CD8-positive, alpha-beta memory T cell (primary cell): Measurements from ENCODE around the gene TOE1. TPM values are rescaled to one million over a fixed set of nuclear protein-coding genes. Genes with fewer than 3 reads are reported as not detected.

Experiments used
- CTCF ChIA-PET: fragments of 350-600 bp; sonication (Branson Sonifier 250); formaldehyde crosslinking; loops from one replicate; lab custom pipeline; 2021; ENCODE audit warnings: antibody characterized with exemption; lab: Charles Lee
- POLR2A ChIA-PET: fragments of 350-600 bp; sonication (Branson Sonifier 250); formaldehyde crosslinking; loops from one replicate; lab custom pipeline; 2021; ENCODE audit warnings: antibody characterized with exemption; lab: Charles Lee
- DNase-seq, 5 donors: peaks; one replicate each; pipeline versions ENCODE4 v3.0.0 to v3.0.0-alpha.2; 2020 to 2022; ENCODE audit warnings: mixed read lengths in 1 of 5
- H3K27ac ChIP-seq: one replicate; pipeline ENCODE4 v1.7.0; 2013; ENCODE audit warnings: low read depth, mild to moderate bottlenecking, low read length, moderate library complexity
- H3K27me3 ChIP-seq: 2 replicates; pipeline ENCODE4 v1.7.0; 2013; ENCODE audit warnings: low read length, mild to moderate bottlenecking; ENCODE audit not compliant: insufficient read depth, poor library complexity, severe bottlenecking
- H3K36me3 ChIP-seq: 2 replicates; pipeline ENCODE4 v1.7.0; 2013; ENCODE audit warnings: mild to moderate bottlenecking, low read length, moderate library complexity; ENCODE audit not compliant: insufficient read depth
- H3K4me1 ChIP-seq: 2 replicates; pipeline ENCODE4 v1.7.0; 2013; ENCODE audit warnings: mild to moderate bottlenecking, low read length, moderate library complexity; ENCODE audit not compliant: insufficient read depth
- H3K4me3 ChIP-seq: 2 replicates; pipeline ENCODE4 v1.7.0; 2013; ENCODE audit warnings: mild to moderate bottlenecking, low read length
- H3K9me3 ChIP-seq: 2 replicates; pipeline ENCODE4 v1.7.0; 2013; ENCODE audit warnings: mild to moderate bottlenecking, low read length
- H3K27ac Mint-ChIP-seq, 8 donors: one replicate each; pipeline ENCODE4 v1.8.0; 2020 to 2021; ENCODE audit warnings: mixed read lengths in 8 of 8, mild to moderate bottlenecking in 6 of 8, inconsistent platforms in 3 of 8, moderate library complexity in 3 of 8
- H3K27me3 Mint-ChIP-seq, 2 donors: one replicate each; pipeline ENCODE4 v1.8.0; 2020 to 2021; ENCODE audit warnings: mixed read lengths in 2 of 2, mild to moderate bottlenecking in 1 of 2, moderate library complexity in 1 of 2
- H3K36me3 Mint-ChIP-seq, 3 donors: one replicate each; pipeline ENCODE4 v1.8.0; 2020 to 2021; ENCODE audit warnings: mixed read lengths in 3 of 3, inconsistent platforms in 1 of 3, mild to moderate bottlenecking in 1 of 3
- H3K4me1 Mint-ChIP-seq, 3 donors: one replicate each; pipeline ENCODE4 v1.8.0; 2020 to 2021; ENCODE audit warnings: mixed read lengths in 3 of 3, inconsistent platforms in 1 of 3, mild to moderate bottlenecking in 1 of 3
- H3K4me3 Mint-ChIP-seq, 7 donors: one replicate each; pipeline ENCODE4 v1.8.0; 2020 to 2021; ENCODE audit warnings: mixed read lengths in 7 of 7, mild to moderate bottlenecking in 6 of 7, moderate library complexity in 4 of 7, inconsistent platforms in 2 of 7
- H3K9me3 Mint-ChIP-seq, 5 donors: one replicate each; pipeline ENCODE4 v1.8.0; 2020 to 2022; ENCODE audit warnings: mixed read lengths in 5 of 5, mild to moderate bottlenecking in 3 of 5, moderate library complexity in 2 of 5, inconsistent platforms in 1 of 5
- polyA plus RNA-seq: library from polyadenylated mRNA; unstranded; fragments of 300-500 nt; fragmentation: Illumina TruSeq; gene quantifications from one replicate; pipeline ENCODE4 v1.2.3, GENCODE V29; 2021
- total RNA-seq, 2 experiments: library from RNA; stranded (reverse); gene quantifications; one replicate each; pipeline ENCODE4 v1.2.3, GENCODE V29; 2021

Gene TOE1
- total and polyA plus RNA-seq, 3 experiments from 2014 or later = 12.5 to 48.9 (median 46.4) TPM

DNA sequence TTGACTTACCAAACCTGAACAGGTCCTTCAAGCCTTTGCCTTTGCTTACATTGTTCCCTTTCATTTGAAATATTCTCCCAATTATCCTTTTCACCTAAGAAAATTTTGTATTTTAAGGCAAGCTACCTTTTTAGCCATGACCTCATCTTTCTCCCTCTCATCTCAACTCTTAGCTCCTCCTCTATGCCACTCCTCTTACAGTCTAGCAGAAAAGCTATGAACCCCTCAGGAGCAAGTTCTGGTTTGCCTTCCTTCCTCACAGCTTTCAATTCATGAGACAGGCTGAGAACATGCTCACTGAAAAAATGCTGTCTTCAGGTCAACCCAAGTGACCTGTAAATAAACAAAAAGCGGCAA, 8.6 kb downstream of the TOE1 start:
- Mint-ChIP-seq H3K4me3 (no peak overlapping the region), H3K27ac (peak overlapping the region in 1 of 8 donors; percentile 45), H3K9me3 (no peaks in the 10 kb centered on the region), H3K27me3 (no peaks in the 10 kb centered on the region), H3K36me3 (peaks cover 0 to 35% (median 1%) of the 10 kb centered on the region in 3 donors), H3K4me1 (peaks cover 0 to 5% (median 0%) of the 10 kb centered on the region in 3 donors)
- no peak overlapping the region for H3K4me3 ChIP-seq
- H3K27me3 ChIP-seq = no peaks in the 10 kb centered on the region
- ChIA-PET CTCF (interaction anchor here (0.7 to 1.6 kb wide), 3 partner anchors 10 to 146 kb away, joined by 4 to 6 read pairs (median 6); no protein-coding TSS in a partner anchor), POLR2A (no interaction called here)
- H3K27ac ChIP-seq = no peak overlapping the region
- peaks cover 8% of the 10 kb centered on the region for H3K36me3 ChIP-seq
- DNase-seq = no peak
- no peaks in the 10 kb centered on the region for H3K4me1 ChIP-seq
- H3K9me3 ChIP-seq = no peaks in the 10 kb centered on the region

DNA sequence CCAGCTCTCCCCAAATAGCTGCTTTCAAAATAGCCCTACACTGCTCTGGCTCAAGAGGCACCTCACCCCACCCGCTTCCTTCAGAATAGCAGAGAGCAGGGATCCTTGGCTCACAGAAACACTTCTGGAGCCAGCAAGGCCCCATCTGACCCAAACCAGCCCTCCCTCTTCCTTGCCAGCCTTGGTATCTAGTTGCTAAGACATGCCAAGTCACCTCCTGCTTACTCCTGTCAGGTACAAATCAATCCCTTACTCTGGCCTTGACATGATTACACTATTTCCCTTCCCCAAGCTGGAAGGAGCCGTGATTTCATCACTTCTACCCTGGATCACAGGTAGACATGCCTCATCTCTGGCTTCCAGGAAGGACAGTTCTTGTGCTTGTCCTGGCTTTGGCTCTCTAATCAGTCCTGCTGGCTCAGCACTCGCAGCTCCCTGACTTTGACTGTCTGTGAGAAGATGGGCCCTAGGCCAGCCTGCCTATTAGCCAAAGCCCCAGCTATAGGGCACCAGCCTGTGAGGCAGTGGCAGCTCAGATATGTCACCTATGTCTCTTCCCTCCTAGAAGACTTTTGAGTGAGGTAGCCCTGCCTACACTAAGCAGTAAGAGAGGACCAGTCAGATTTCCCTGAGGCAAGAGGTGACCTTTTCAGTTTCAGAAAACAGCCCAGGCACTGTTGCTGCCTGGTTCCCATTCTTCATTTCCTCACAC, 9.2 kb downstream of the TOE1 start:
- Mint-ChIP-seq H3K4me3 (no peak overlapping the region), H3K27ac (peak overlapping the region in 4 of 8 donors; percentile 41 to 51 (median 44)), H3K27me3 (no peaks in the 10 kb centered on the region), H3K36me3 (peaks cover 0 to 29% (median 1%) of the 10 kb centered on the region in 3 donors), H3K4me1 (peaks cover 0 to 3% (median 0%) of the 10 kb centered on the region in 3 donors), H3K9me3 (no peaks in the 10 kb centered on the region)
- Histone ChIP-seq H3K27ac (no peak overlapping the region), H3K36me3 (peaks cover 2% of the 10 kb centered on the region), H3K4me3 (no peak overlapping the region), H3K9me3 (no peaks in the 10 kb centered on the region), H3K27me3 (no peaks in the 10 kb centered on the region), H3K4me1 (no peaks in the 10 kb centered on the region)
- DNase-seq = no peak
- ChIA-PET CTCF (interaction anchor here (1.3 kb wide), 1 partner anchor 145 kb away, joined by 4 read pairs; no protein-coding TSS in a partner anchor), POLR2A (no interaction called here)

DNA sequence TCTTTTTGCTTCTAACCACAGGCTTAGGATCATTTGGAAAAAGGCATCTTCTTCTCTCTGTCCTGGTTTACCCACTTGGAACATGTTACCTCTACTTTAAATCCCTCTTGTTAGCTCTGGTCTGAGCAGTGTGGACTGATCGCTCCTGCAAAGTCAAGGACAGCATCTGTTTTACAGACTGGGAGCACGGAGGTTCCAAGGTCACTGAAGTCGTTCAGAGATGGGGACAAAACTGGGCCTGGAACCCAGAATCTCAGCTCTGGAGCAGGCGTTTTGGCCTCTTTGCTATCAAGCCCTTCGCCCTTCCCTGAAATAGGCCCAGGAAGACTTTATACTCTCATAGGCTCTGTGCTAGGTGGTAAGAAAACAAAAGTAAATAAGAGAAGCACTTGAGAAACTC, 11.5 kb downstream of the TOE1 start:
- no peaks in the 10 kb centered on the region for H3K9me3 Mint-ChIP-seq
- ChIA-PET CTCF (no interaction called here), POLR2A (no interaction called here)
- H3K36me3 Mint-ChIP-seq = peaks cover 0 to 8% (median 1%) of the 10 kb centered on the region in 3 donors
- H3K4me1 Mint-ChIP-seq = no peaks in the 10 kb centered on the region
- Histone ChIP-seq H3K27me3 (no peaks in the 10 kb centered on the region), H3K9me3 (no peaks in the 10 kb centered on the region), H3K4me3 (no peak overlapping the region), H3K36me3 (no peaks in the 10 kb centered on the region), H3K27ac (no peak overlapping the region), H3K4me1 (no peaks in the 10 kb centered on the region)
- H3K4me3 Mint-ChIP-seq = no peak overlapping the region
- DNase-seq = no peak
- no peaks in the 10 kb centered on the region for H3K27me3 Mint-ChIP-seq
- no peak overlapping the region for H3K27ac Mint-ChIP-seq

DNA sequence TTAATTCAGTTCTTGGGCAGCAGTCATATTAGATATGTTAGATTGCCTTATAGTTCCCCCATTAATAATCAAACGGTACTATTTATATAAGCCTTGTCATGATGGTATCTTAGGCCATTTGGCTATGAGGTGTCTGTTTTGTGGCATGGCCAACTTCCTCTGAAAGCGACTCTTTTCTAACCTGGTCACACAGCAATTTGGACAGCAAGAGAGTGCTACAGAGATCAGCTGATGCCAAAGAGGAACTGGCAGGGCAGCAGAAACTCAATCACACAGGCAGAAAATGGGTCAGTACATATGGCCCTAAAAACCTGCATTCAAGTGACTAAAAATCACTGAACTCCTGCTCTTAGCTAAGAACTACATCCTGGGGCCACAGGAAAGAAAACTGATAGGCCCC, 13.7 kb downstream of the TOE1 start:
- H3K27ac Mint-ChIP-seq = no peak overlapping the region
- Histone ChIP-seq H3K4me1 (no peaks in the 10 kb centered on the region), H3K9me3 (no peaks in the 10 kb centered on the region), H3K36me3 (no peaks in the 10 kb centered on the region), H3K4me3 (no peak overlapping the region), H3K27ac (no peak overlapping the region), H3K27me3 (no peaks in the 10 kb centered on the region)
- H3K4me1 Mint-ChIP-seq = no peaks in the 10 kb centered on the region
- POLR2A ChIA-PET = no interaction called here
- H3K9me3 Mint-ChIP-seq = no peaks in the 10 kb centered on the region
- H3K27me3 Mint-ChIP-seq = no peaks in the 10 kb centered on the region
- H3K4me3 Mint-ChIP-seq = no peak overlapping the region
- no peak for DNase-seq
- peaks cover 0 to 4% (median 3%) of the 10 kb centered on the region in 3 donors for H3K36me3 Mint-ChIP-seq
- CTCF ChIA-PET = no interaction called here

GRCh38 chr1:45354838-45355237, 14.9 kb downstream of the TOE1 start:
- ChIA-PET CTCF (interaction anchor here (1.2 kb wide), 1 partner anchor 138 kb away, joined by 3 read pairs; no protein-coding TSS in a partner anchor), POLR2A (no interaction called here)
- H3K4me1 ChIP-seq = no peaks in the 10 kb centered on the region
- H3K27me3 Mint-ChIP-seq = no peaks in the 10 kb centered on the region
- H3K27ac ChIP-seq = no peak overlapping the region
- DNase-seq = no peak
- no peak overlapping the region for H3K4me3 ChIP-seq
- H3K36me3 ChIP-seq = no peaks in the 10 kb centered on the region
- peaks cover 0 to 4% (median 3%) of the 10 kb centered on the region in 3 donors for H3K36me3 Mint-ChIP-seq
- no peaks in the 10 kb centered on the region for H3K9me3 Mint-ChIP-seq
- H3K4me1 Mint-ChIP-seq = peaks cover under 1 to 2% (median 1%) of the 10 kb centered on the region in 3 donors
- H3K27me3 ChIP-seq = no peaks in the 10 kb centered on the region
- H3K9me3 ChIP-seq = no peaks in the 10 kb centered on the region
- H3K27ac Mint-ChIP-seq = no peak overlapping the region
- no peak overlapping the region for H3K4me3 Mint-ChIP-seq

DNA sequence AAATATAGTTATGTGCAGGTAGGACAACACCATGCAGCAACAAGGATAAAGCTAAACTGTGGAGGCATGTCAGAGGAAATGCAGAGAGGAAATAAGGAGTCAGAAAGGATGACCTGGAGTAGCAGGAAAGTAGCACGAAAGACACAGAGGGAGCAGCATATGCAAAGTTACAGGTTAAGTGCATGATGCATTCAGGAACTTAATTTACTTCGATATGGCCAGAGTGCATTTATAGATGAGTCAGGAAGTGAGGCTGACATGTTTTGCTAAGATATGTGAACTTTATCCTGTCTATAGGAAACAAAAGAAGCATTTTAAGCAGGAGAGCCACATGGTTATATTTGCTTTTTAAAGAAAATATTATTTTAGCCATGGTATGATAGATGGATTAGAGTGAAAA, 15.7 kb downstream of the TOE1 start:
- Histone ChIP-seq H3K4me3 (no peak overlapping the region), H3K27ac (no peak overlapping the region), H3K27me3 (no peaks in the 10 kb centered on the region), H3K9me3 (no peaks in the 10 kb centered on the region), H3K4me1 (no peaks in the 10 kb centered on the region), H3K36me3 (no peaks in the 10 kb centered on the region)
- Mint-ChIP-seq H3K27ac (no peak overlapping the region), H3K4me3 (no peak overlapping the region), H3K4me1 (peaks cover 4 to 5% (median 4%) of the 10 kb centered on the region in 3 donors), H3K27me3 (no peaks in the 10 kb centered on the region), H3K9me3 (no peaks in the 10 kb centered on the region), H3K36me3 (peaks cover 0 to 4% (median 3%) of the 10 kb centered on the region in 3 donors)
- POLR2A ChIA-PET = no interaction called here
- DNase-seq = no peak
- CTCF ChIA-PET = interaction anchor here (1.2 to 8.7 kb wide), 3 partner anchors 15 to 137 kb away, joined by 3 to 104 read pairs (median 3); partner anchors contain the start of genes MUTYH, TESK2 and TOE1

GRCh38 chr1:45356186-45356585, 16.2 kb downstream of the TOE1 start:
- Histone ChIP-seq H3K4me1 (no peaks in the 10 kb centered on the region), H3K4me3 (no peak overlapping the region), H3K27ac (no peak overlapping the region), H3K27me3 (no peaks in the 10 kb centered on the region), H3K36me3 (no peaks in the 10 kb centered on the region), H3K9me3 (no peaks in the 10 kb centered on the region)
- no peak overlapping the region for H3K4me3 Mint-ChIP-seq
- peaks cover 0 to 4% (median 3%) of the 10 kb centered on the region in 3 donors for H3K36me3 Mint-ChIP-seq
- POLR2A ChIA-PET = no interaction called here
- CTCF ChIA-PET = interaction anchor here (1.5 to 8.7 kb wide), 2 partner anchors 16 to 137 kb away, joined by 3 to 104 read pairs; partner anchors contain the start of genes MUTYH, TESK2 and TOE1
- H3K9me3 Mint-ChIP-seq = no peaks in the 10 kb centered on the region
- H3K4me1 Mint-ChIP-seq = peaks cover 4 to 5% (median 4%) of the 10 kb centered on the region in 3 donors
- DNase-seq = no peak
- no peaks in the 10 kb centered on the region for H3K27me3 Mint-ChIP-seq
- no peak overlapping the region for H3K27ac Mint-ChIP-seq

DNA sequence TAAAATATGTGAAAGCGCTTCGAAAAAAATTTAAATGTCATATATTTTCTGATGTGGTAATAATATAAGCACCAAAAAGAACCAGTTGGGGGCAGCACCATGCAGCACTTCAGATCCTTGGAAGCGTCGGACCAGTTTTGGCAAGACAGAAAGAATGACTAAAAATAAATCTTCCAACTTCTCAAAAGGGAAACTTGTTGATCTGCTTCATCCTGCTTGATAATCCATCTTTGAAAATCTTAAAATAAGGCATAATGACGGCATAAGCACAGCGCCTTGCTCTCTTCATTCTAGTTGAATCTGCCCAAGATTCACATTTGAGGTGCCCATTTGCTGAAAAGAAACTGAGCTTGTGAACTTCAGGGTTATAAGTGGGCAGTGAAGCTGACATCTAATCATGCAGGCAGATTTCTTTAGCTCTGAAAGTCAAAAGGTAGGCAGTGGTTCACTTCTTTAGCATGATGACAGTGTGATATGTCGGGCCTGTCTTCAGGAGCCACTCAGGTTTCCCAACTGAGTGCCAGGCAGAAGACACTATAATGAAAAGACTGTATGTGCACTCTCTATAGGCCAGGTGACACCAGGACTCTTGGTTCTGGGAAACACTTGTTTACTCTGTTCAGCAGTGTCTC, 20.0 kb downstream of the TOE1 start:
- Mint-ChIP-seq H3K9me3 (no peaks in the 10 kb centered on the region), H3K36me3 (peaks cover 0 to 2% (median 0%) of the 10 kb centered on the region in 3 donors), H3K4me3 (no peak overlapping the region), H3K27ac (peak overlapping the region in 3 of 8 donors; percentile 33 to 48 (median 43)), H3K27me3 (no peaks in the 10 kb centered on the region), H3K4me1 (peaks cover 4 to 5% (median 4%) of the 10 kb centered on the region in 3 donors)
- H3K27me3 ChIP-seq = no peaks in the 10 kb centered on the region
- no peaks in the 10 kb centered on the region for H3K36me3 ChIP-seq
- H3K4me3 ChIP-seq = no peak overlapping the region
- POLR2A ChIA-PET = no interaction called here
- peak; percentile 19 to 63 (median 30) for DNase-seq
- H3K27ac ChIP-seq = no peak overlapping the region
- no peaks in the 10 kb centered on the region for H3K4me1 ChIP-seq
- H3K9me3 ChIP-seq = no peaks in the 10 kb centered on the region
- CTCF ChIA-PET = interaction anchor here (0.6 to 8.7 kb wide), 6 partner anchors 17 to 209 kb away, joined by 3 to 104 read pairs (median 3); partner anchors contain the start of gene TESK2
